Tibial nerve (tissue), 4 donors: ENCODE results near the gene MIP.

Experiments used
- CTCF ChIP-seq, 5 experiments: fragments of 200-600 bp in 3 of 5; fragments of 450-650 bp in 2 of 5; sonication (generic) in 3 of 5; IDR thresholded peaks; one replicate each; pipeline ENCODE4 v1.5.1; 2016 to 2019; ENCODE audit warnings: antibody characterized with exemption in 5 of 5, mild to moderate bottlenecking in 3 of 5, moderate library complexity in 2 of 5
- EP300 ChIP-seq, 2 donors: sonication (generic); formaldehyde crosslinking; IDR thresholded peaks; one replicate each; pipeline ENCODE4 v1.6.1; 2017; ENCODE audit warnings: antibody characterized with exemption in 2 of 2, mild to moderate bottlenecking in 1 of 2

DNA sequence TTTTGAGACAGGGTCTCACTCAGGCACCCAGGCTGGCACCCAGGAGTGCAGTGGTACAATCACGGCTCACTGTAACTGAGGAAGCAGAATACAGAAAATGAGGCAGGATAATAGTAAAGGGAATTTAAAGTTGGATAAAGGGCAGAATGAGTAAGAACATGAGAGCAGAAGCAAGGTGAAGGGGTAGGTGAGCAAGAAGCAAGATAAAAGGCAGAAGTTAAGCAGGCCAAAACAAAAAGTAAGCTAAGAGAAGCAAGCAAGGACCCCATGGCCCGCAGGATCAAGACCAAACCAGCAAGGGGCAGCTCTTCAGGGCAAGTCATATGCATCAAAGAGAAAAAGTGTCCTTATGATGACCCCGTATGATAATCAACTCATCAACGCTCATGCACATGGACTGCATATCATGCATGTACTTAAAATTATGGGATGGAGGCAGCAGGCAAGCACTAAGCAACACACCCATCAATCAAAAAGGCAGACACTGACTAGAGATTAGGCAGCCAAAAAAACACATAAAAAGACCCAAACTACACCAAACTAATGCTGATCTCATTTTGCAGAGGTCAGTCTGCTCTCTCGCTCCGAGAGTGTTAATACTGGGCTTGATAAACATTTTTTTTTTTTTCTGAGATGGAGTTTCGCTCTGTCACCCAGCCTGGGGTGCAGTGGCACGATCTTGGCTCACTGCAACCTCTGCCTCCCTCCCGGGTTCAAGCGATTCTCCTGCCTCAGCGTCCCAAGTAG is 16.9 kb downstream of the MIP start:
- TF ChIP-seq CTCF (IDR thresholded peaks at IDR 0.05) (no peak), EP300 (IDR thresholded peaks at IDR 0.05) (no peak)
